Neural progenitor cell (in vitro differentiated cells): ENCODE measurements around the gene LPP. TPM values are rescaled to one million over a fixed set of nuclear protein-coding genes. Genes with fewer than 3 reads are reported as not detected.

Source experiments
- DNase-seq: peaks from one replicate; pipeline ENCODE4 v3.0.0-alpha.2; 2016; ENCODE audit warnings: low spot score
- H2AFZ ChIP-seq: fragments of 200-600 bp; sonication (generic); replicated peaks from 2 replicates; pipeline ENCODE4 v1.6.1; 2016; ENCODE audit warnings: antibody characterized with exemption
- H3F3A ChIP-seq: fragments of 200-600 bp; sonication (generic); 2 replicates; pipeline ENCODE4 v1.6.1; 2016; ENCODE audit warnings: antibody characterized with exemption, low read depth
- H3K27ac ChIP-seq: fragments of 200-600 bp; sonication (generic); 2 replicates; pipeline ENCODE4 v1.5.1; 2016; ENCODE audit warnings: mild to moderate bottlenecking
- H3K27me3 ChIP-seq: fragments of 200-600 bp; sonication (generic); 2 replicates; pipeline ENCODE4 v1.6.1; 2016; ENCODE audit warnings: mild to moderate bottlenecking, moderate library complexity
- H3K36me3 ChIP-seq: fragments of 200-600 bp; sonication (generic); 2 replicates; pipeline ENCODE4 v1.5.1; 2016
- H3K4me1 ChIP-seq: fragments of 200-600 bp; sonication (generic); 2 replicates; pipeline ENCODE4 v1.6.1; 2016; ENCODE audit warnings: mixed run types
- H3K4me2 ChIP-seq: fragments of 200-600 bp; sonication (generic); 2 replicates; pipeline ENCODE4 v1.6.1; 2016
- H3K4me3 ChIP-seq: fragments of 200-600 bp; sonication (generic); 2 replicates; pipeline ENCODE4 v1.5.1; 2016
- H3K79me2 ChIP-seq: fragments of 200-600 bp; sonication (generic); 2 replicates; pipeline ENCODE4 v1.6.1; 2016; ENCODE audit warnings: low read depth
- H3K9ac ChIP-seq: fragments of 200-600 bp; sonication (generic); 2 replicates; pipeline ENCODE4 v1.6.1; 2016
- H3K9me3 ChIP-seq: fragments of 200-600 bp; sonication (generic); 2 replicates; pipeline ENCODE4 v1.5.1; 2016; ENCODE audit warnings: low read depth
- H4K20me1 ChIP-seq: fragments of 200-600 bp; sonication (generic); 2 replicates; pipeline ENCODE4 v1.6.1; 2016; ENCODE audit warnings: low read depth
- H3K27ac Mint-ChIP-seq: 3 replicates; pipeline ENCODE4 v1.8.0; 2021; ENCODE audit warnings: mixed read lengths
- H3K27me3 Mint-ChIP-seq: 2 replicates; pipeline ENCODE4 v1.8.0; 2022; ENCODE audit warnings: low read depth, mild to moderate bottlenecking, inconsistent platforms, moderate library complexity, mixed read lengths; ENCODE audit not compliant: insufficient read depth
- H3K36me3 Mint-ChIP-seq: 3 replicates; pipeline ENCODE4 v1.8.0; 2021; ENCODE audit warnings: mixed read lengths
- H3K4me1 Mint-ChIP-seq: 3 replicates; pipeline ENCODE4 v1.8.0; 2021; ENCODE audit warnings: mixed read lengths
- H3K4me3 Mint-ChIP-seq: 3 replicates; pipeline ENCODE4 v1.8.0; 2021; ENCODE audit warnings: mild to moderate bottlenecking, moderate library complexity, mixed read lengths
- H3K9me3 Mint-ChIP-seq: 3 replicates; pipeline ENCODE4 v1.8.0; 2020; ENCODE audit warnings: mixed read lengths
- CTCF ChIP-seq: fragments of 200-600 bp; sonication (generic); IDR thresholded peaks from 2 replicates; pipeline ENCODE4 v1.5.1; 2017; ENCODE audit warnings: antibody characterized with exemption, mild to moderate bottlenecking
- EZH2 ChIP-seq: fragments of 200-600 bp; sonication (generic); IDR thresholded peaks from 2 replicates; pipeline ENCODE4 v1.6.1; 2017; ENCODE audit warnings: antibody characterized with exemption, mild to moderate bottlenecking, moderate library complexity
- EZH2phosphoT487 ChIP-seq: fragments of 200-600 bp; sonication (generic); IDR thresholded peaks from 2 replicates; pipeline ENCODE4 v1.6.1; 2017; ENCODE audit warnings: antibody characterized with exemption
- total RNA-seq: library from RNA; depleted of rRNA; stranded (reverse); fragments of >200 nt; gene quantifications from 2 replicates; pipeline ENCODE4 v1.2.3, GENCODE V29; 2015; ENCODE audit warnings: low replicate concordance

The LPP gene
- total RNA-seq, 1 donor from 2014 or later = 18.9 TPM

GRCh38 chr3:188380722-188381121 lies 226.8 kb downstream of the LPP start:
- peaks cover 2% of the 10 kb centered on the region for H3K27me3 Mint-ChIP-seq
- no peak overlapping the region for H3K4me3 ChIP-seq
- H3K4me3 Mint-ChIP-seq = no peak overlapping the region
- no peaks in the 10 kb centered on the region for H3F3A ChIP-seq
- no peaks in the 10 kb centered on the region for H3K36me3 ChIP-seq
- no peak overlapping the region for H3K27ac Mint-ChIP-seq
- no peaks in the 10 kb centered on the region for H3K4me1 Mint-ChIP-seq
- peaks cover 28% of the 10 kb centered on the region for H3K9me3 Mint-ChIP-seq
- no peaks in the 10 kb centered on the region for H4K20me1 ChIP-seq
- no peak for DNase-seq
- no peaks in the 10 kb centered on the region for H3K9me3 ChIP-seq
- peaks cover 12% of the 10 kb centered on the region for H3K36me3 Mint-ChIP-seq
- H3K27ac ChIP-seq = no peak overlapping the region
- no peaks in the 10 kb centered on the region for H3K79me2 ChIP-seq
- no peak overlapping the region for H2AFZ ChIP-seq
- TF ChIP-seq EZH2 = no peak
- TF ChIP-seq EZH2phosphoT487 = no peak
- TF ChIP-seq CTCF = no peak
- H3K9ac ChIP-seq = no peak overlapping the region
- H3K4me2 ChIP-seq = no peak overlapping the region
- no peaks in the 10 kb centered on the region for H3K27me3 ChIP-seq
- no peaks in the 10 kb centered on the region for H3K4me1 ChIP-seq

GRCh38 chr3:188383748-188384147 lies 229.8 kb downstream of the LPP start:
- H4K20me1 ChIP-seq = no peaks in the 10 kb centered on the region

GRCh38 chr3:188385295-188385694 lies 231.3 kb downstream of the LPP start:
- Histone ChIP-seq H3K79me2 (no peaks in the 10 kb centered on the region), H3K27me3 (no peaks in the 10 kb centered on the region), H3K27ac (no peak overlapping the region), H3K9ac (no peak overlapping the region), H3K36me3 (no peaks in the 10 kb centered on the region), H2AFZ (no peak overlapping the region), H3K4me3 (no peak overlapping the region), H3K9me3 (no peaks in the 10 kb centered on the region), H3K4me2 (no peak overlapping the region), H3K4me1 (peaks cover under 1% of the 10 kb centered on the region), H3F3A (peaks cover under 1% of the 10 kb centered on the region), H4K20me1 (no peaks in the 10 kb centered on the region)
- Mint-ChIP-seq H3K27ac (peak overlapping the region; percentile 11), H3K27me3 (peaks cover 2% of the 10 kb centered on the region), H3K4me3 (no peak overlapping the region), H3K36me3 (no peaks in the 10 kb centered on the region), H3K4me1 (peaks cover 7% of the 10 kb centered on the region), H3K9me3 (no peaks in the 10 kb centered on the region)
- TF ChIP-seq EZH2 (no peak), EZH2phosphoT487 (no peak), CTCF (no peak)
- no peak for DNase-seq

More at GRCh38 chr3:188383748-188384147, 229.8 kb downstream of the LPP start:
- H3K36me3 ChIP-seq = no peaks in the 10 kb centered on the region
- H3K27me3 ChIP-seq = no peaks in the 10 kb centered on the region
- no peak for DNase-seq
- no peak overlapping the region for H2AFZ ChIP-seq
- H3K79me2 ChIP-seq = no peaks in the 10 kb centered on the region
- Mint-ChIP-seq H3K4me1 (no peaks in the 10 kb centered on the region), H3K4me3 (no peak overlapping the region), H3K27me3 (peaks cover 2% of the 10 kb centered on the region), H3K9me3 (peaks cover 9% of the 10 kb centered on the region), H3K36me3 (peaks cover 7% of the 10 kb centered on the region), H3K27ac (no peak overlapping the region)
- TF ChIP-seq EZH2phosphoT487 = no peak
- TF ChIP-seq EZH2 = no peak
- no peak for TF ChIP-seq CTCF
- H3K4me2 ChIP-seq = no peak overlapping the region
- no peaks in the 10 kb centered on the region for H3K9me3 ChIP-seq
- no peak overlapping the region for H3K27ac ChIP-seq
- no peak overlapping the region for H3K9ac ChIP-seq
- H3K4me1 ChIP-seq = no peaks in the 10 kb centered on the region
- no peaks in the 10 kb centered on the region for H3F3A ChIP-seq
- H3K4me3 ChIP-seq = no peak overlapping the region
